T-helper 17 cell (primary cell): ENCODE measurements around the gene DGKQ. TPM values are rescaled to one million over a fixed set of nuclear protein-coding genes. Genes with fewer than 3 reads are reported as not detected.
"Not testable (repeated sequence)": the region's sequence is repeated elsewhere in the genome, so short reads cannot be mapped to it uniquely, and the experiment has no call there.

Experiments
- ATAC-seq: fragments of 150-1000 bp; cut with Tn5 transposase; 2 replicates; pipeline ENCODE4 v1.10.0; 2021; ENCODE audit warnings: mild to moderate bottlenecking, moderate library complexity
- DNase-seq, 3 donors: peaks; one replicate each; pipeline versions ENCODE4 v3.0.0 to v3.0.0-alpha.2; 2020 to 2021
- H3K9me3 ChIP-seq: one replicate; pipeline ENCODE4 v1.7.0; 2013; ENCODE audit warnings: low read length, mild to moderate bottlenecking; ENCODE audit not compliant: control insufficient read depth, poor library complexity, severe bottlenecking
- H3K27ac Mint-ChIP-seq: one replicate; pipeline ENCODE4 v1.8.0; 2022; ENCODE audit warnings: mild to moderate bottlenecking, moderate library complexity, mixed read lengths
- H3K27me3 Mint-ChIP-seq: one replicate; pipeline ENCODE4 v1.8.0; 2022; ENCODE audit warnings: mixed read lengths
- H3K36me3 Mint-ChIP-seq: one replicate; pipeline ENCODE4 v1.8.0; 2022; ENCODE audit warnings: low read depth, mixed read lengths
- H3K4me1 Mint-ChIP-seq: one replicate; pipeline ENCODE4 v1.8.0; 2022; ENCODE audit warnings: mild to moderate bottlenecking, mixed read lengths
- H3K4me3 Mint-ChIP-seq: one replicate; pipeline ENCODE4 v1.8.0; 2022; ENCODE audit warnings: mild to moderate bottlenecking, moderate library complexity, mixed read lengths
- total RNA-seq, 4 donors: library from RNA in 2 of 4; stranded (reverse) in 2 of 4; gene quantifications; one replicate each; pipeline ENCODE4 v1.2.3 and lab custom pipeline; 2022 to 2026

DGKQ gene
- total RNA-seq, 2 donors from 2014 or later, result 13.5 to 14.4 TPM

- peaks cover 47% of the 10 kb centered on the region for H3K4me1 Mint-ChIP-seq
- no peaks in the 10 kb centered on the region for H3K9me3 ChIP-seq
- no peaks in the 10 kb centered on the region for H3K27me3 Mint-ChIP-seq
- peak overlapping the region; percentile 92 for H3K27ac Mint-ChIP-seq
- ATAC-seq, result no peak
- DNase-seq, result no peak
- no peaks in the 10 kb centered on the region for H3K36me3 Mint-ChIP-seq
- peak overlapping the region; percentile 70 for H3K4me3 Mint-ChIP-seq
These were observed 47.4 kb downstream of the DGKQ start for GRCh38 chr4:925771-926500.

GRCh38 chr4:925171-925570 lies 48.2 kb downstream of the DGKQ start:
- Mint-ChIP-seq H3K36me3 (no peaks in the 10 kb centered on the region), H3K27me3 (no peaks in the 10 kb centered on the region), H3K4me1 (peaks cover 41% of the 10 kb centered on the region), H3K27ac (peak overlapping the region; percentile 92), H3K4me3 (peak overlapping the region; percentile 70)
- DNase-seq (no peak), ATAC-seq (no peak)
- no peaks in the 10 kb centered on the region for H3K9me3 ChIP-seq

- ATAC-seq (peak; percentile 85), DNase-seq (peak in 2 of 3 donors; percentile 22 to 27)
- Mint-ChIP-seq H3K27ac (peak overlapping the region; percentile 92), H3K36me3 (no peaks in the 10 kb centered on the region), H3K27me3 (no peaks in the 10 kb centered on the region), H3K4me1 (peaks cover 46% of the 10 kb centered on the region), H3K4me3 (peak overlapping the region; percentile 70)
- no peaks in the 10 kb centered on the region for H3K9me3 ChIP-seq
These were observed 49.0 kb downstream of the DGKQ start for GRCh38 chr4:924107-925096.

DNA sequence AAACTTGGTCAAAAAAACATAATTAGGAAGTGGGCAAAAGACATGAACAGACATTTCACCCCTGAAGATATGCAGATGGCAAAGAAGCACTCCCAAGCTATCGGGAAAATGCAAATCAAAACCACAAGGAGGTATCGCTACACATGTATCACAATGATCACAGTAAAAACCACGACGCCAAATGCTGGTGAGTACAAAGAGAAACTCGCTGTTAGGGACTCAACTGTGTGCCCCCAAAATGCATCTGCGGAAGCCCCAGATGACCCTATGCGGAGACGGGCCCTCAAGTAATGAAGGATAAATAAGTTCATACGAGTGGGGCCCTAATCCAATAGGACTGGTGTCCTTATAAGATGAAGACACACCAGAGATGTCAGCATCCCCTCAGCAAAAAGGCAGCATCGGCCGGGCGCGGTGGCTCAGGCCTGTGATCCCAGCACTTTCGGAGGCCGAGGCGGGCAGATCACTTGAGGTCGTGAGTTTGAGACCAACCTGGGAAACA lies 51.5 kb downstream of the DGKQ start:
- Mint-ChIP-seq H3K4me1 (peaks cover 52% of the 10 kb centered on the region), H3K36me3 (peaks cover 2% of the 10 kb centered on the region), H3K4me3 (peak overlapping the region; percentile 82), H3K27ac (peak overlapping the region; percentile 92), H3K27me3 (no peaks in the 10 kb centered on the region)
- no peaks in the 10 kb centered on the region for H3K9me3 ChIP-seq
- ATAC-seq (no peak), DNase-seq (no peak)

GRCh38 chr4:919004-919680 lies 54.2 kb downstream of the DGKQ start:
- H3K36me3 Mint-ChIP-seq, H3K27ac Mint-ChIP-seq: not testable (repeated sequence)

DNA sequence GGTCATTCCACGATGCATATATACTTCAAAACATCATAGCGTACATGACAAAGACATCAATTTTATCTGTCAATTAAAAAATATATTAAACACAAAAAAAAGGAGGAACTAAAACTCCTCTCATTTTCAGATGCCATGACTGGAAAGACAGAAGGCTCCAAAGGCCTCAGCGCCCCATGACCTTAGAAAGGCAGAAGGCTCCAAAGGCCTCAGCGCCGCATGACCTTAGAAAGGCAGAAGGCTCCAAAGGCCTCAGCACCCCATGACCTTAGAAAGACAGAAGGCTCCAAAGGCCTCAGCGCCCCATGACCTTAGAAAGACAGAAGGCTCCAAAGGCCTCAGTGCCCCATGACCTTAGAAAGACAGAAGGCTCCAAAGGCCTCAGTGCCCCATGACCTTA lies 54.8 kb downstream of the DGKQ start:
- H3K4me3 Mint-ChIP-seq, ATAC-seq: not testable (repeated sequence)

More at GRCh38 chr4:919004-919680, 54.2 kb downstream of the DGKQ start:
- peaks cover 58% of the 10 kb centered on the region for H3K4me1 Mint-ChIP-seq
- ATAC-seq, H3K9me3 ChIP-seq, DNase-seq, H3K4me3 Mint-ChIP-seq, H3K27me3 Mint-ChIP-seq: not testable (repeated sequence)

GRCh38 chr4:917992-918391 lies 55.4 kb downstream of the DGKQ start:
- no peak overlapping the region for H3K27ac Mint-ChIP-seq
- H3K36me3 Mint-ChIP-seq, result peaks cover 2% of the 10 kb centered on the region
- H3K9me3 ChIP-seq, result no peaks in the 10 kb centered on the region
- H3K4me3 Mint-ChIP-seq, result no peak overlapping the region
- H3K27me3 Mint-ChIP-seq, result no peaks in the 10 kb centered on the region
- no peak for DNase-seq
- ATAC-seq, result no peak
- peaks cover 55% of the 10 kb centered on the region for H3K4me1 Mint-ChIP-seq

More for the DNA sequence above, 54.8 kb downstream of the DGKQ start:
- DNase-seq, H3K27me3 Mint-ChIP-seq, H3K27ac Mint-ChIP-seq, H3K36me3 Mint-ChIP-seq, H3K9me3 ChIP-seq: not testable (repeated sequence)
- peaks cover 56% of the 10 kb centered on the region for H3K4me1 Mint-ChIP-seq

- no peaks in the 10 kb centered on the region for H3K9me3 ChIP-seq
- Mint-ChIP-seq H3K4me3 (no peak overlapping the region), H3K27me3 (no peaks in the 10 kb centered on the region), H3K4me1 (peaks cover 50% of the 10 kb centered on the region), H3K27ac (no peak overlapping the region), H3K36me3 (peaks cover 2% of the 10 kb centered on the region)
- ATAC-seq (no peak), DNase-seq (no peak)
These were observed 55.9 kb downstream of the DGKQ start for GRCh38 chr4:917466-917865.

DNA sequence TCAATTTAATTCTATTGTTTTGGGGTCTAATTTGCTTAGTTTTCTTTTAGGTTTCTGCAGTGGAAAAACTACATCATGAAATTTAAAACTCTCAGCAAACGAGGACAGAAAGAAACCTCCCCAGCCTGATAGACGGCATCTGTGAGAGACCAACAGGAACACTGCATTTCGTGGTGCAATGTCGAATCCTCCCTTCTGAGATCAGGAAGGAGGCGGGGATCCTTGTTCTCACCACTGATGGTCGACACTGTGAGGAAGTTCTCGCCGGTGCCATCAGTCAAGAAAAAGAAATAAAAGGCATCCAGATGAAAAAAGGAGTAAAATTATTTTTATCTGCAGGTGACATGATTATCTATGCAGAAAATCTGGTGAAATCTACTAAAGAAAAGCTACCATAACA lies 57.8 kb downstream of the DGKQ start:
- DNase-seq, result no peak
- ATAC-seq, result peak; percentile 58
- H3K4me3 Mint-ChIP-seq, result peak overlapping the region; percentile 83
- no peaks in the 10 kb centered on the region for H3K9me3 ChIP-seq
- H3K36me3 Mint-ChIP-seq, result peaks cover 2% of the 10 kb centered on the region
- H3K4me1 Mint-ChIP-seq, result peaks cover 43% of the 10 kb centered on the region
- H3K27me3 Mint-ChIP-seq, result no peaks in the 10 kb centered on the region
- peak overlapping the region; percentile 82 for H3K27ac Mint-ChIP-seq

- H3K27me3 Mint-ChIP-seq, result no peaks in the 10 kb centered on the region
- peak overlapping the region; percentile 82 for H3K27ac Mint-ChIP-seq
- H3K9me3 ChIP-seq, result no peaks in the 10 kb centered on the region
- H3K36me3 Mint-ChIP-seq, result peaks cover 2% of the 10 kb centered on the region
- H3K4me3 Mint-ChIP-seq, result peak overlapping the region; percentile 83
- H3K4me1 Mint-ChIP-seq, result peaks cover 40% of the 10 kb centered on the region
- ATAC-seq (peak; percentile 39), DNase-seq (no peak)
These were observed 58.3 kb downstream of the DGKQ start for GRCh38 chr4:915041-915474.

GRCh38 chr4:914531-914930 lies 58.8 kb downstream of the DGKQ start:
- no peak for ATAC-seq
- Mint-ChIP-seq H3K4me3 (no peak overlapping the region), H3K36me3 (peaks cover 2% of the 10 kb centered on the region), H3K27me3 (no peaks in the 10 kb centered on the region), H3K27ac (no peak overlapping the region), H3K4me1 (peaks cover 36% of the 10 kb centered on the region)
- DNase-seq, result no peak
- H3K9me3 ChIP-seq, result no peaks in the 10 kb centered on the region

- H3K9me3 ChIP-seq, result no peaks in the 10 kb centered on the region
- H3K36me3 Mint-ChIP-seq, result peaks cover 2% of the 10 kb centered on the region
- no peak overlapping the region for H3K27ac Mint-ChIP-seq
- H3K4me3 Mint-ChIP-seq, result no peak overlapping the region
- ATAC-seq (no peak), DNase-seq (no peak)
- no peaks in the 10 kb centered on the region for H3K27me3 Mint-ChIP-seq
- H3K4me1 Mint-ChIP-seq, result peaks cover 36% of the 10 kb centered on the region
These were observed 60.1 kb downstream of the DGKQ start for GRCh38 chr4:913280-913618.
